GM12878 (cell line): ENCODE results near the gene CEP131.

Experiments
- CTCF ChIP-seq, 3 experiments: IDR thresholded peaks in 2 of 3; conservative IDR thresholded peaks in 1 of 3; 2 replicates each; pipeline ENCODE4 v1.5.1; 2011; ENCODE audit warnings: low read depth in 3 of 3, low read length in 3 of 3, mild to moderate bottlenecking in 3 of 3, control low read depth in 2 of 3, moderate library complexity in 2 of 3, inconsistent platforms in 1 of 3, mixed read lengths in 1 of 3; ENCODE audit not compliant: control insufficient read depth in 2 of 3, insufficient read depth in 1 of 3; ENCODE audit errors: extremely low read depth in 1 of 3
- ETV6 ChIP-seq, 2 experiments: fragments of 450-650 bp in 1 of 2; IDR thresholded peaks in 1 of 2; conservative IDR thresholded peaks in 1 of 2; 2 replicates each; pipeline ENCODE4 v1.6.1; 2014; ENCODE audit warnings: antibody characterized with exemption in 1 of 2, borderline replicate concordance in 1 of 2, low read depth in 1 of 2, mild to moderate bottlenecking in 1 of 2, moderate library complexity in 1 of 2
- EZH2 ChIP-seq: IDR thresholded peaks from 2 replicates; pipeline ENCODE4 v1.6.1; 2012; ENCODE audit warnings: low read depth, mild to moderate bottlenecking, control low read depth, inconsistent platforms, low read length, borderline replicate concordance; ENCODE audit not compliant: control insufficient read depth
- JUNB ChIP-seq: IDR thresholded peaks from 2 replicates; pipeline ENCODE4 v1.6.1; 2016; ENCODE audit warnings: antibody characterized with exemption, mild to moderate bottlenecking
- MAX ChIP-seq: IDR thresholded peaks from 2 replicates; pipeline ENCODE4 v1.6.1; 2012; ENCODE audit warnings: low read depth, low read length, improper control_type of control experiment
- MTA3 ChIP-seq: IDR thresholded peaks from 2 replicates; pipeline ENCODE4 v1.6.1; 2012; ENCODE audit warnings: low read length, inconsistent platforms, borderline replicate concordance
- NR2F1 ChIP-seq: fragments of 450-650 bp; conservative IDR thresholded peaks from 2 replicates; pipeline ENCODE4 v1.6.1; 2017; ENCODE audit warnings: mild to moderate bottlenecking
- PAX8 ChIP-seq: fragments of 450-650 bp; IDR thresholded peaks from 2 replicates; pipeline ENCODE4 v1.6.1; 2017; ENCODE audit warnings: mild to moderate bottlenecking, moderate library complexity
- POLR2AphosphoS2 ChIP-seq: IDR thresholded peaks from 2 replicates; pipeline ENCODE4 v1.6.1; 2011; ENCODE audit warnings: low read depth, mild to moderate bottlenecking, low read length, improper control_type of control experiment, moderate library complexity
- SIX5 ChIP-seq: IDR thresholded peaks from 2 replicates; pipeline ENCODE4 v1.6.1; 2011; ENCODE audit warnings: mild to moderate bottlenecking, low read depth, low read length, moderate library complexity; ENCODE audit not compliant: severe bottlenecking
- USF2 ChIP-seq: IDR thresholded peaks from 2 replicates; pipeline ENCODE4 v1.6.1; 2011; ENCODE audit warnings: low read depth, low read length, improper control_type of control experiment, borderline replicate concordance
- YY1 ChIP-seq: IDR thresholded peaks from 2 replicates; pipeline ENCODE4 v1.6.1; 2011; ENCODE audit warnings: low read depth, mild to moderate bottlenecking, low read length

- TF ChIP-seq NR2F1 (no peak), CTCF (IDR thresholded peaks at IDR 0.05 in 2 of 3, conservative IDR thresholded peaks at IDR 0.05 in 1 of 3; ENCODE audit: control insufficient read depth in 2 of 3, extremely low read depth in 1 of 3, insufficient read depth in 1 of 3, low read depth in 3 of 3, low read length in 3 of 3) (no peak), EZH2 (no peak), POLR2AphosphoS2 (no peak), USF2 (no peak), SIX5 (no peak), YY1 (no peak), MTA3 (no peak), MAX (no peak), ETV6 (conservative IDR thresholded peaks at IDR 0.05 in 1 of 2, IDR thresholded peaks at IDR 0.05 in 1 of 2; ENCODE audit: borderline replicate concordance in 1 of 2, low read depth in 1 of 2) (no peak), PAX8 (no peak), JUNB (no peak)
Measured at GRCh38 chr17:81178136-81179091, 44.4 kb downstream of the CEP131 start.
